Spleen (tissue), 7 donors: ENCODE measurements around the gene FBXO46.

Experiments used
- POLR2A ChIP-seq, 3 donors: fragments of 450-650 bp; IDR thresholded peaks; one replicate each; pipeline ENCODE4 v1.5.1; 2017; ENCODE audit warnings: antibody characterized with exemption in 3 of 3, mild to moderate bottlenecking in 1 of 3
- POLR2AphosphoS5 ChIP-seq, 3 donors: sonication (generic); formaldehyde crosslinking; IDR thresholded peaks; one replicate each; pipeline ENCODE4 v1.5.1; 2017; ENCODE audit warnings: antibody characterized with exemption in 3 of 3
- TF ChIP-seq, protein P1 (sequence below), 11 experiments: fragments of 200-600 bp in 7 of 11; fragments of 450-650 bp in 4 of 11; sonication (generic) in 4 of 11; IDR thresholded peaks in 8 of 11; conservative IDR thresholded peaks in 3 of 11; 1 replicate in 7 of 11; 2 replicates in 4 of 11; pipeline versions ENCODE4 v1.4.0 to v1.8.0; 2016 to 2021; ENCODE audit warnings: antibody characterized with exemption in 11 of 11, inconsistent platforms in 4 of 11, mild to moderate bottlenecking in 1 of 11
- donor health status: DM: no; HTN: no; CAD: no; lungs with moderate emphysema.
- donor health status: DM: no; HTN: no; CAD: no.
- donor health status: DM: no; HTN: no; CAD: no.

DNA sequence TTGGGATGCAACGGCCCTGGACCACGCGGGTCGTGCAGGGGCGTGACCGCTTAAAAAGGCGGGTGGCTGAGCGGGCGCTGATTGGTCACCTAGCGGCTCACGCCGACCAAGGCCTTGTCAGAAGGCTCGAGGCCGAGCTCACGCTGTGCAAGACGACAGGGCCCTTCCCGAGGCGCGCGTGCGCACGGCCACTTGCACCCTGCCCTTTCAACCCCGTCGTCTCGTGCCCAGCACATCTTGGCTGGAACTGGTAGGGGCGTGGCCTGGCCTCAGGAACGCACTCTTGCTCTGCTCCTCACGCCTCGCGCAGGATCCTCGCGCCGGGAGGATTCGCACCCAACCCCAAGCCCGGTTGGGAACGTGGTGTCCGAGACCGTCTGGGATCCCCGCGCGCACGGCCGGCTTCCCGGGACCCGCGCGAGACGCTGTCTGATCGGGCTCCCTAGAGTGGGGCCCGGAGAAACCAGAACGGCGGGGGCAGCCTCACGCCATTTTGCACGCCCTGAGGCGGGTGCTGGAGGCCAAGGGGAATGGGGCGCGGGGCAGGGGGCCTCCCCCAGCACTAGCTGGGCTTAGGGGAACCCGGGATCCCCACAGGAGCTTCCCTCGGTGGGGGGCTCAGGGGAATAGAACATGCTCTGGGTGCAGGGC is 2.6 kb upstream of the FBXO46 start, which contains the start of gene MEIOSIN:
- TF ChIP-seq, protein P1, sequence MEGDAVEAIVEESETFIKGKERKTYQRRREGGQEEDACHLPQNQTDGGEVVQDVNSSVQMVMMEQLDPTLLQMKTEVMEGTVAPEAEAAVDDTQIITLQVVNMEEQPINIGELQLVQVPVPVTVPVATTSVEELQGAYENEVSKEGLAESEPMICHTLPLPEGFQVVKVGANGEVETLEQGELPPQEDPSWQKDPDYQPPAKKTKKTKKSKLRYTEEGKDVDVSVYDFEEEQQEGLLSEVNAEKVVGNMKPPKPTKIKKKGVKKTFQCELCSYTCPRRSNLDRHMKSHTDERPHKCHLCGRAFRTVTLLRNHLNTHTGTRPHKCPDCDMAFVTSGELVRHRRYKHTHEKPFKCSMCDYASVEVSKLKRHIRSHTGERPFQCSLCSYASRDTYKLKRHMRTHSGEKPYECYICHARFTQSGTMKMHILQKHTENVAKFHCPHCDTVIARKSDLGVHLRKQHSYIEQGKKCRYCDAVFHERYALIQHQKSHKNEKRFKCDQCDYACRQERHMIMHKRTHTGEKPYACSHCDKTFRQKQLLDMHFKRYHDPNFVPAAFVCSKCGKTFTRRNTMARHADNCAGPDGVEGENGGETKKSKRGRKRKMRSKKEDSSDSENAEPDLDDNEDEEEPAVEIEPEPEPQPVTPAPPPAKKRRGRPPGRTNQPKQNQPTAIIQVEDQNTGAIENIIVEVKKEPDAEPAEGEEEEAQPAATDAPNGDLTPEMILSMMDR (IDR thresholded peaks at IDR 0.05 in 8 of 11, conservative IDR thresholded peaks at IDR 0.05 in 3 of 11), result no peak
- TF ChIP-seq POLR2A (IDR thresholded peaks at IDR 0.05), result no peak
- TF ChIP-seq POLR2AphosphoS5 (IDR thresholded peaks at IDR 0.05), result no peak
